Measurements from ENCODE around the gene LPP. TPM values are rescaled to one million over a fixed set of nuclear protein-coding genes. Genes with fewer than 3 reads are reported as not detected.

LPP gene
- total and polyA plus RNA-seq, 8 donors = 23.1 to 220 (median 26.7) TPM

DNA sequence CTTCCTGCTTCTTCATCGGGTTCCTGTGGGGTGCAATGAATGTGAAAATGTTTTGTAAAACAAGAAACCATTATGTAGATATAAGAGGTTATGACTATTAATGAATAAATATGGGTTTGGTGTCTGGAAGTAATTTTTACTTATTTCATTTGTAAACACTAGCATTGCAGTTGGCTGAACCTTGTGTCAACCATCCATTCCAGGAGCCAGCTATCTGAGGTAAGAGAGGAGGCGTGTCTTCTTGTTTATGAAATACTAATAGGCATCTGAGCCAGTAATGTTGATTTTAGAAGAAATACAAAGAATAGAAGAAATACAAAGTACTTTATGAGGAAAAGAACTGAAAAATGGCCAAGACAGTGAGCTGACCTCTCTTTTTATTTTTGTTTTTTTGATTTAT is 187.5 kb downstream of the LPP start:
- intact Hi-C loops (cut with DNase I) = no loop called here
- Histone ChIP-seq H3K27ac (no peak overlapping the region), H3K9me3 (no peaks in the 10 kb centered on the region), H3K36me3 (no peaks in the 10 kb centered on the region), H3K4me1 (peaks cover 0 to 14% of the 10 kb centered on the region in 2 donors), H3K4me3 (no peak overlapping the region), H3K27me3 (no peaks in the 10 kb centered on the region)
- TF ChIP-seq, protein P1, sequence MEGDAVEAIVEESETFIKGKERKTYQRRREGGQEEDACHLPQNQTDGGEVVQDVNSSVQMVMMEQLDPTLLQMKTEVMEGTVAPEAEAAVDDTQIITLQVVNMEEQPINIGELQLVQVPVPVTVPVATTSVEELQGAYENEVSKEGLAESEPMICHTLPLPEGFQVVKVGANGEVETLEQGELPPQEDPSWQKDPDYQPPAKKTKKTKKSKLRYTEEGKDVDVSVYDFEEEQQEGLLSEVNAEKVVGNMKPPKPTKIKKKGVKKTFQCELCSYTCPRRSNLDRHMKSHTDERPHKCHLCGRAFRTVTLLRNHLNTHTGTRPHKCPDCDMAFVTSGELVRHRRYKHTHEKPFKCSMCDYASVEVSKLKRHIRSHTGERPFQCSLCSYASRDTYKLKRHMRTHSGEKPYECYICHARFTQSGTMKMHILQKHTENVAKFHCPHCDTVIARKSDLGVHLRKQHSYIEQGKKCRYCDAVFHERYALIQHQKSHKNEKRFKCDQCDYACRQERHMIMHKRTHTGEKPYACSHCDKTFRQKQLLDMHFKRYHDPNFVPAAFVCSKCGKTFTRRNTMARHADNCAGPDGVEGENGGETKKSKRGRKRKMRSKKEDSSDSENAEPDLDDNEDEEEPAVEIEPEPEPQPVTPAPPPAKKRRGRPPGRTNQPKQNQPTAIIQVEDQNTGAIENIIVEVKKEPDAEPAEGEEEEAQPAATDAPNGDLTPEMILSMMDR (IDR thresholded peaks at IDR 0.05) = no peak
- no peak for DNase-seq
- no peak for ATAC-seq

GRCh38 chr3:188342991-188343732 is 189.2 kb downstream of the LPP start:
- intact Hi-C loops (cut with DNase I) = no loop called here
- Histone ChIP-seq H3K27ac (no peak overlapping the region), H3K4me3 (no peak overlapping the region), H3K36me3 (no peaks in the 10 kb centered on the region), H3K27me3 (no peaks in the 10 kb centered on the region), H3K9me3 (no peaks in the 10 kb centered on the region), H3K4me1 (peaks cover under 1 to 14% of the 10 kb centered on the region in 2 donors)
- TF ChIP-seq, protein P1 (IDR thresholded peaks at IDR 0.05) = no peak
- no peak for ATAC-seq
- DNase-seq = no peak

DNA sequence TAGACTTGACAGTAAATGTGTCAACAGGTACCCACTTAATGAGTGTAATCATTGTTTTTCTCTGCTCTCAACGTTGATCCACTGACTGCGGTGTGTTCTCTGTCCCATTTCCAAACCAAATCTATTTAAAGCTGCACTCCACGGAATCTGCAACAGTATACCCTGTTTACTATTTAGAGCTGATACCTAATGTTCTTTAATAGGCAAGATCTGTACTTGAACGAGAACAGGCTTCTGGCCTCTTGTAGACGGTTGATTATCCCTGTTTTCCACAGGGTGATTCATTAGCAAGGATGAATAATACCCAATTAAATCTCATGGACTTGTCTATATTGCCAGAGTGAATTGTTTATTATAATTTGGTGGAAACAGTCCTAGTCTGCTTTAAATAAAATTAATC is 189.9 kb downstream of the LPP start:
- Histone ChIP-seq H3K27ac (no peak overlapping the region), H3K9me3 (no peaks in the 10 kb centered on the region), H3K27me3 (no peaks in the 10 kb centered on the region), H3K4me3 (no peak overlapping the region), H3K4me1 (peaks cover 8 to 22% of the 10 kb centered on the region in 2 donors), H3K36me3 (no peaks in the 10 kb centered on the region)
- DNase-seq (no peak), ATAC-seq (no peak)
- intact Hi-C loops (cut with DNase I) = no loop called here
- TF ChIP-seq, protein P1 (IDR thresholded peaks at IDR 0.05) = no peak

DNA sequence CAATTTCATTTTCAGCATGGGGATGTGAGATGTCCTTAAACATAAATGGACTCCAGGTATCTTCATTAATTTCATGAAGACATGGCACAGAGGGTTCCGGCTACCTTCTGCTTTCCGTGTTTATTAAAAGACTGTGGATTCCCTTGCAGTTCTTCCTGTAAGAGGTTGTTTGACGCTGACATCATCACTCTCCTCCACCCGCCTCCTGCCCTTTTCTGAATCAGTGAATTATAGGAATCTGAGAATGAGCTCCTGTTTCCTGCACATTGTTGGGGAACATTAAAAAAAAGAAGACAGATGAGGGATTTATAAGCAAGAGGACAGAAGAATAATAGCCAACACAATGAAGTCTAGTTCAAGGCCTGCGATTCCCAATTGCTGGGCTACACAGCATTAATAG is 191.3 kb downstream of the LPP start:
- Histone ChIP-seq H3K9me3 (no peaks in the 10 kb centered on the region), H3K4me3 (no peak overlapping the region), H3K36me3 (no peaks in the 10 kb centered on the region), H3K27ac (peak overlapping the region in 1 of 2 donors; percentile 10), H3K4me1 (peaks cover 8 to 26% of the 10 kb centered on the region in 2 donors), H3K27me3 (no peaks in the 10 kb centered on the region)
- no peak for DNase-seq
- TF ChIP-seq, protein P1 (IDR thresholded peaks at IDR 0.05) = no peak
- intact Hi-C loops (cut with DNase I) = no loop called here
- ATAC-seq = no peak

GRCh38 chr3:188348435-188349244 is 194.7 kb downstream of the LPP start:
- Histone ChIP-seq H3K9me3 (no peaks in the 10 kb centered on the region), H3K27me3 (no peaks in the 10 kb centered on the region), H3K4me1 (peaks cover 8 to 26% of the 10 kb centered on the region in 2 donors), H3K36me3 (no peaks in the 10 kb centered on the region), H3K27ac (no peak overlapping the region), H3K4me3 (no peak overlapping the region)
- intact Hi-C loops (cut with DNase I) = no loop called here
- TF ChIP-seq, protein P1 (IDR thresholded peaks at IDR 0.05) = no peak
- peak; percentile 80 for ATAC-seq
- peak in 3 of 4 donors; percentile 28 to 49 (median 38) for DNase-seq

Data from left lung (tissue), 10 donors.